K562 (cell line): ENCODE data around the gene IMP4. TPM values are rescaled to one million over a fixed set of nuclear protein-coding genes. Genes with fewer than 3 reads are reported as not detected.
A peak's percentile ranks its signal among the peaks of the same experiment; 100 is the strongest.

ENCODE experiments used
- C11orf30 ChIP-seq: fragments of 450-650 bp; IDR thresholded peaks from 2 replicates; pipeline ENCODE4 v1.6.1; 2016; ENCODE audit warnings: low read depth, mild to moderate bottlenecking
- CEBPB ChIP-seq: fragments of 450-650 bp; IDR thresholded peaks from 2 replicates; pipeline ENCODE4 v1.6.1; 2016; ENCODE audit warnings: missing genetic modification characterization, missing compliant biosample characterization
- CREM ChIP-seq: IDR thresholded peaks from 2 replicates; pipeline ENCODE4 v1.6.1; 2014; ENCODE audit warnings: antibody characterized with exemption, low read depth
- KDM1A ChIP-seq, 2 experiments: fragments of 450-650 bp; IDR thresholded peaks; 2 replicates each; pipeline ENCODE4 v1.6.1; 2016; ENCODE audit warnings: mild to moderate bottlenecking in 2 of 2
- MCM2 ChIP-seq: fragments of 450-650 bp; IDR thresholded peaks from 2 replicates; pipeline ENCODE4 v1.6.1; 2017; ENCODE audit warnings: low read depth, mild to moderate bottlenecking
- MCM3 ChIP-seq: fragments of 450-650 bp; IDR thresholded peaks from 2 replicates; pipeline ENCODE4 v1.6.1; 2016
- MTA2 ChIP-seq: fragments of 450-650 bp; IDR thresholded peaks from 2 replicates; pipeline ENCODE4 v1.6.1; 2016; ENCODE audit warnings: low read depth
- NBN ChIP-seq: fragments of 450-650 bp; IDR thresholded peaks from 2 replicates; pipeline ENCODE4 v1.6.1; 2016; ENCODE audit warnings: low read depth, mild to moderate bottlenecking
- RBFOX2 ChIP-seq: fragments of 200-400 bp; formaldehyde crosslinking; IDR thresholded peaks from 2 replicates; pipeline ENCODE4 v1.6.1; 2017; ENCODE audit warnings: low read depth, mild to moderate bottlenecking, low read length, moderate library complexity
- REST ChIP-seq, 2 experiments: fragments of 450-650 bp; formaldehyde crosslinking in 1 of 2; IDR thresholded peaks; 2 replicates each; pipeline versions ENCODE4 v1.4.0 to v1.6.1; 2014 to 2020; ENCODE audit warnings: mild to moderate bottlenecking in 2 of 2, borderline replicate concordance in 1 of 2, low read depth in 1 of 2
- SIN3A ChIP-seq, 2 experiments: fragments of 150-350 bp in 1 of 2; IDR thresholded peaks; 2 replicates each; pipeline ENCODE4 v1.6.1; 2011 to 2016; ENCODE audit warnings: borderline replicate concordance in 2 of 2, low read depth in 2 of 2, low read length in 2 of 2, mild to moderate bottlenecking in 2 of 2, moderate library complexity in 2 of 2; ENCODE audit not compliant: control insufficient read depth in 1 of 2
- SMARCA4 ChIP-seq: fragments of 450-650 bp; IDR thresholded peaks from 2 replicates; pipeline ENCODE4 v1.6.1; 2016
- SPI1 ChIP-seq: IDR thresholded peaks from 2 replicates; pipeline ENCODE4 v1.6.1; 2011; ENCODE audit warnings: low read depth, low read length, control low read depth, borderline replicate concordance
- STAT6 ChIP-seq: sonication (generic); formaldehyde crosslinking; IDR thresholded peaks from 2 replicates; pipeline ENCODE4 v1.8.1; 2023; ENCODE audit warnings: mild to moderate bottlenecking, missing genetic modification reagents
- THRA ChIP-seq: fragments of 450-650 bp; IDR thresholded peaks from 2 replicates; pipeline ENCODE4 v1.6.1; 2017; ENCODE audit warnings: mild to moderate bottlenecking, moderate library complexity
- ZEB2 ChIP-seq: fragments of 450-650 bp; IDR thresholded peaks from 2 replicates; pipeline ENCODE4 v1.6.1; 2016
- polyA plus RNA-seq, 8 experiments: library from polyadenylated mRNA; depleted of rRNA in 4 of 8; stranded (reverse) in 5 of 8; unstranded in 3 of 8; fragments of >200 nt; fragmentation: Nextera tagmentation in 2 of 8; fragmentation: Illumina TruSeq in 1 of 8; extraction: Ambion mirVana in 2 of 8; extraction: Trizol in 1 of 8; gene quantifications; 2 replicates each; pipeline versions ENCODE4 v1.2.1 to v1.2.3, GENCODE V29; 2011 to 2014; ENCODE audit warnings: inconsistent platforms in 1 of 8, missing spikeins in 1 of 8
- total RNA-seq, 7 experiments: library from RNA; depleted of rRNA in 6 of 7; stranded (reverse); fragments of >200 nt in 6 of 7; fragmentation: Illumina TruSeq in 2 of 7; extraction: Trizol in 2 of 7; gene quantifications; 2 replicates each; pipeline versions ENCODE4 v1.2.1 to v1.2.3, GENCODE V29; 2011 to 2021; ENCODE audit warnings: low replicate concordance in 1 of 7

IMP4 gene
- total and polyA plus RNA-seq, 9 of the 15 experiments (the other 6 are each of a cell fraction or from before 2014, with no cell fraction given), result 35.4 to 209 (median 100.0) TPM

- no peak for TF ChIP-seq THRA
- peak; percentile 33; the same call in 1 of the 2 replicates for TF ChIP-seq NBN
- no peak for TF ChIP-seq MCM2
- peak; percentile 75 for TF ChIP-seq RBFOX2
- peak; percentile 79 for TF ChIP-seq CEBPB (tag)
- TF ChIP-seq CREM, result peak; percentile 67; the same call in 1 of the 2 replicates
- TF ChIP-seq C11orf30, result peak; percentile 91
- TF ChIP-seq STAT6 (CRISPR knock-in tag), result no peak
- TF ChIP-seq MTA2, result no peak; the same call in 1 of the 2 replicates
- TF ChIP-seq ZEB2, result peak; percentile 96
- peak; percentile 78 for TF ChIP-seq SMARCA4
- peak in 1 of 2 experiments; percentile 22; a peak in 1 of 4 replicates for TF ChIP-seq SIN3A (IDR thresholded peaks at IDR 0.05; ENCODE audit: borderline replicate concordance in 2 of 2, control insufficient read depth in 1 of 2, low read depth in 2 of 2, low read length in 2 of 2)
- peak; percentile 78 for TF ChIP-seq KDM1A (IDR thresholded peaks at IDR 0.05)
- peak; percentile 93 for TF ChIP-seq SPI1
- peak; percentile 93 for TF ChIP-seq REST (IDR thresholded peaks at IDR 0.05; ENCODE audit: borderline replicate concordance)
- no peak for TF ChIP-seq REST (CRISPR knock-in tag; IDR thresholded peaks at IDR 0.05; ENCODE audit: low read depth)
- no peak for TF ChIP-seq MCM3
Measured at GRCh38 chr2:130339885-130340745, 2.6 kb upstream of the IMP4 start (continued).
